Fibroblast of the conjunctiva (primary cell): ENCODE measurements around the gene SCLY.

Source experiments
- DNase-seq: peaks from one replicate; pipeline ENCODE4 v3.0.0-alpha.2; 2010; ENCODE audit warnings: low read depth

Gene SCLY

DNA sequence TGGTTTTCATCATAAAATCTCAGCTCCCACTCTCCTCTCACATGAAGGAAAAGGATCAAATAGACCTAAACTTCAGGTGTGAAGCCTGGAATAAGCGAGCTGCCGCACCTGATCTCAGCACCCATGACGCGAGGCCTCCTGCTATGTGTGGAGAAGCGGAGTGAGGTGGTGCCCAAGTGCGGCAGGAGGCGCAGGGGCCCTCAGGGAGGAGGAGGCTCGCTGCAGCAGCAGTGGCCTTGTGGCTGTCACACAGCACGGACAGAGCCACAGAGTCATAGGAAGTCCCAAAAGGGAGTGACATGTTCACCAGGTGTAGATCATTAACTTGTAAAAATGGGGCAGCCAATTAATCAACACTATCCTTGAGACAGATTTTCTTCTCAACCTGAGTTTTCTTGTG lies 9.1 kb downstream of the SCLY start:
- DNase-seq = no peak

GRCh38 chr2:238075397-238075796 lies 14.6 kb downstream of the SCLY start:
- no peak for DNase-seq

DNA sequence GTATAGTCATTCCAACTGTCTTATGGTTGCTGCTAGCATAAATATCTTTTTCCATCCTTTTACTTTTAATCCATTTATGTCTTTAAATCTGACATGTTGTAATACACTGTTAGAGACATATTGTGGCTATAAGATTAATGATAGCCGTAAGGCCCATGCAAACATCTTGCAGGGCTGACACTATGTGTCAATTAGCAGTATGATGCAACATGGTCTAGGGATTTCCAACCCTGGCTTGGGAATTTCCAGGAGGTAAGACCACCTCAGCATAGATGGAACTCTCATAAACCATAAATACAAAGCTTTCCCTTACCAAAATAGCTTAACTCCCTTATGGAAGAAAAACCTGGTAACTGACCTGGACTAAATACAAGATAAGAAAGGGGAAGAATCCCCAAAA lies 16.5 kb downstream of the SCLY start:
- DNase-seq = no peak

DNA sequence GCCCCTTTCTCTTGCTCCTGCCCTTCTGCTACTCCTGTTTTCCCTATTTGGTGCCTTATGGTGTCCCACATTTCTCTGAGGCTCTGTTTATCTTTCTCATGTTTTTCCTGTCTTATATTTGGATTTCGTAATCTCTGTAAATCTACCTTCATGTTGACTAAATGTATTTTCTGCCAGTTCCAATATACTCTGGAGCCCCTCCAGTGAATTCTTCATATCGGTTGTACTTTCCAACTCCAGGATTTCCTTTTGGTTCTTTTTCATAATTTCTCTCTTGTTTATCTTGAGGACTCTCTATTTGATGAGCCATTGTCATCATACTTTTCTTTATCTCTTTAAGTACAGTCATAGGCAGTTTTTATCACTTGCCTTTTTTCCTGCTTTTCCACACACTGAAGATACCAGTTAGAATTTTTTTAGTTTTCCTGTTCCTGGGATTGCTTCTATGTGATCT lies 19.1 kb downstream of the SCLY start:
- DNase-seq = no peak

GRCh38 chr2:238080518-238080917 lies 19.7 kb downstream of the SCLY start:
- no peak for DNase-seq

DNA sequence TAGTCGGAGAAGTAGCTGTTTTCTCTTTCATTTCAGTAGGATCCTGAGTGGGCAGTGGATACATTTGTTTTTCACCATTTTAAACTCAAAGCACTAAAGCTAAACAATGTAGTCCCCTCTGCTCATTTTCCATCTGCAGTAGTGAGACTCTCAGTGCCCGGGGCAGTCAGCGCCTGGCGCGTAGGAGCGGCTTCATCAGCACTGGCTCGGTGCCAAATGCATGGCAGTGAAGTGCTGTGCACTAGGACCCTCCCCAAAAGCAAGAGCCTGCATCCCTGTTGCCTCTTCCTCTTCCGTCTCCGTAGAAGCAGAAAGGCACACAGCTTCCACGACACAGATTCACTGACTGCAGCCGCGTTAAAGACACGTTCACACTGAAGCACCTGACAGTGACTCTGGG lies 20.3 kb downstream of the SCLY start:
- no peak for DNase-seq

DNA sequence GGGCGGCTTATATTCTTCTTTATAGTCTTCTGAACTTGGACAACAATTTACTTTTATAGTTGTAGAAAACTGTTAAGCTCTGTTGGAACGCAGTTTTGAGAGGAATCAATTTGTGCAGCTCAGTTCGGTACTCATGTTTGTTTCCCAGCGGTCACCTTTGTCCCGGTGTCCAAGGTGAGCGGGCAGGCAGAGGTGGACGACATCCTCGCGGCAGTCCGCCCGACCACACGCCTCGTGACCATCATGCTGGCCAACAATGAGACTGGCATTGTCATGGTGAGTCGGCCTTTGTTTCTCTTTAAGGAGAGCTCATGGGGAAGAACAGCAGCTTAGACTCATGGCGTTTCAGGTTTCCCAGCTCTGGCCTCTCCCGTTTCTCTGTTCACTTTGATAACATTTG lies 20.8 kb downstream of the SCLY start:
- no peak for DNase-seq

- no peak for DNase-seq
Observed at GRCh38 chr2:238082151-238082550, 21.4 kb downstream of the SCLY start.

GRCh38 chr2:238082827-238083226 lies 22.0 kb downstream of the SCLY start:
- no peak for DNase-seq

DNA sequence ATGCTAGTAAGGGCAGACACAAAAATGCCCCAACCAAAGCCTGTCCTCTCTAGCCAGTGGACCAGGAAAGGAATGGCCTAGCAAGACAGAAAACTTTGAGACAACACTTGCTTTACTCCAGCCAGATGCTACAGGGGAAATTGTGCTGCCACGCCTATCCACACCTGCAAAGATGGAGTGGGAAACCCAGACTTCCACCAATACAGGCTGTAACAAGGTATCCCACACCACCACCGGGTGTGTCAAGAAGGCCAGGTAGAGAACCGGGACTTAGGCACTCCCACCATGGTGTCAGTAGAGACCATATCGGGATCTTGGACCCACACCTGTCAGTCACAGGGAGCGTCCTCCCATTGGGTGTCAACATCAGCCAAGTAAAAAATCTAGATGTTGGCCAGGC lies 23.1 kb downstream of the SCLY start:
- DNase-seq = no peak

DNA sequence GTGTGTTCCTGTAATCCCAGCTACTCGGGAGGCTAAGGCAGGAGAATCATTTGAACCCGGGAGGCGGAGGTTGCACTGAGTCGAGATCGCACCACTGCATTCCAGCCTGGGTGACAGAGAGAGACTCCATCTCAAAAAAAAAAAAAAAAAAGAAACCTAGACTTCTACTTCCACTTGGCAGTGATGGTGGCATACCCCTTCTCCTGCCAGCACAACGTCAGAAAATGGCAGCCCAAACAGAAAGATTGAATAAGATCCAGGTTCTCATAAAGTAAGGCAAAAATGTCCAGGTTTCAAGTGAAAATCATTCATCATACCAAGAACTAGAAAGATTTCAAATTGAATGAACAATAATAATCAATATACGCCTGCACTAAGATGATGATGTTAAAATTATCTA lies 24.0 kb downstream of the SCLY start:
- no peak for DNase-seq

DNA sequence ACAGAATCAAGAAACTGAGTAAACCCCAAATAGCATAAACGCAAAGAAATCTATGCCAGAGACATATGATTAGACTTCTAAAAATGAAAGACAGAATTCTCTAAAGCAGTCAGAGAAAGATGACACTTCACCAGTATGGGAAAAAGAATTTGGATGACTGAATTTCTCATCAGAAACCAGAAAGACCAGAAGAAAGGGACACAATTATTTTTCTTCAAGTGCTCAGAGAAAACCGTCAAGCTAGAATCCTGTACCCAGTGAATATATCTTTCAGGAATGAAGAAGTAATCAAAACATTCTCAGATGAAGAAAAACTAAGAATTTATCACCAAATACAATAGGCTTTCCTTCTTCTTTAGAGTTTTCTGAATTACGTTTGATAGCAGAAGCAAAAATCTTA lies 25.1 kb downstream of the SCLY start:
- DNase-seq = no peak

- DNase-seq = no peak
Observed at GRCh38 chr2:238087211-238087610, 26.4 kb downstream of the SCLY start.

DNA sequence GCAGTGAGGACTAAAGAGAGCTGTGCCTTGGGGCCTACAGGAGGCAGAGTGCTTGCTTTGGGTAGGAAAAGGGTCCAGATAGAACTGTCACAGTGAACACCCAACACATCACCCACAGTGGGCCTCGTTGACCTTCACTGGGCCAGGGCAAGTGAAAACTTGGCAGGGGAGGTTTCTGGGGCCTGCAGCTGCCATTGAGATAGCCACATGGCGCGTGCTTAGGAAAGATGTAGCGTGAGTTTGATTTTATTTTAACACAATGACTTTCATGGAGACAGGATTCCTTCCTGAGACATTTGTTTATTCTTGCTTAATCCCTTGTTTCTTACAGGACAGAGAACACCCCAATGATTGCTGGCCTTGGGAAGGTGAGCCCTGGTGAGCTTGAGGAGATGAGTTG lies 30.1 kb downstream of the SCLY start:
- DNase-seq = no peak

DNA sequence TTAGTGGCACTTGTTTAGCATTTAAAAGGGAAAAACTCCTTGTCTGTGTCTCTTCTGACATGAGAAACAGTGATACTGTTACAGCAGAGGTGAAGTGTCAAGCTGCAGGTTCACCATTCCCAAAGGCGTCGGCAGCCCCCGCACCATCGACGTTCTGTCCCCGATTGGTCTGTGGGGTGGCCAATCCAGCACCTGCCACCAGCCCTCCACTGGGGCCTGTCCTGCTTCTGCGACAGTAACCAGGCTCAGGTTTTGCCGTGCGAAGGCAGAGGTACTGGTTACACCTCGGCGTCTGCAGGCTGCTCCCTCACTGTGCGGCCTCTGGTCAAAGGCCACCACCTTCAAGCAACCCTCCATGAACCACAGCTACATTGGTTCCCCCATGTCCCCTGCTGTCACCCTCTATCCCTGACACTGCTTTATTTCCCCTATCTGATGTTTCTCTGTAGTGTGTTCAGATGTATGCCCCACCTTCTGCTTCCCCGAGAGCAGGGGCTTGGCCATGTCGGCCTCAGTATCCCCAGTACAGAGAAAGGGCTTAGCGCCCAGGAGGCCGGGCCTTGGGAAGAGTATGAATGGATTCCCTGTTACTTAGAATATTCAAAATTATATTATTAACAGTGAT lies 30.7 kb downstream of the SCLY start:
- no peak for DNase-seq

DNA sequence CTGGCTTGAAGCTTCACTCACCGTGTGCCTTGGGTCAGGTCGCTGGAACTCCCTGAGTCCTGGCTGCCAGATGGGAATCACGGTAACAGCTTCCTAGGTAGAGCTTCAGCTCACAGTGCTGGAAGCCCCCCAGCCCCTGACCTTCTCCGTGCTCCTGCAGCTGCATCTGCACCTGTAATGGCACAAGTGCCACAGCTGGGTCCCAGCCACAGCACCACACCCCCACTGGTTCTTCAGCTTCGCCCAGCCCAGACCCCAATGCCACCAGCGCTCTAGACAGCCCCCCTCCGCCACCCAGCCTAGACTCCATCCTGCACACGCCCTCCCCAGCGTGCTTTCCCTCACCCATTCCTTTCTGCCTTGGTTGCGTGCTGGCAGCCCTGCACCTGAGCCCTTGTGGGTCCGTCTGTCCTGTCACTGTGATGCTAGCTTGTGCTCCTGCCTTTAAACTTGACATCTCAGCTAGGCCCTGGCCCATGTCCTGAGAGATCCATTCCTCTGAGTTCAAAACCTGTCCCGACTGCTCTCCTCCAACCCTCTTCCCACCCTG lies 31.8 kb downstream of the SCLY start:
- DNase-seq = no peak

DNA sequence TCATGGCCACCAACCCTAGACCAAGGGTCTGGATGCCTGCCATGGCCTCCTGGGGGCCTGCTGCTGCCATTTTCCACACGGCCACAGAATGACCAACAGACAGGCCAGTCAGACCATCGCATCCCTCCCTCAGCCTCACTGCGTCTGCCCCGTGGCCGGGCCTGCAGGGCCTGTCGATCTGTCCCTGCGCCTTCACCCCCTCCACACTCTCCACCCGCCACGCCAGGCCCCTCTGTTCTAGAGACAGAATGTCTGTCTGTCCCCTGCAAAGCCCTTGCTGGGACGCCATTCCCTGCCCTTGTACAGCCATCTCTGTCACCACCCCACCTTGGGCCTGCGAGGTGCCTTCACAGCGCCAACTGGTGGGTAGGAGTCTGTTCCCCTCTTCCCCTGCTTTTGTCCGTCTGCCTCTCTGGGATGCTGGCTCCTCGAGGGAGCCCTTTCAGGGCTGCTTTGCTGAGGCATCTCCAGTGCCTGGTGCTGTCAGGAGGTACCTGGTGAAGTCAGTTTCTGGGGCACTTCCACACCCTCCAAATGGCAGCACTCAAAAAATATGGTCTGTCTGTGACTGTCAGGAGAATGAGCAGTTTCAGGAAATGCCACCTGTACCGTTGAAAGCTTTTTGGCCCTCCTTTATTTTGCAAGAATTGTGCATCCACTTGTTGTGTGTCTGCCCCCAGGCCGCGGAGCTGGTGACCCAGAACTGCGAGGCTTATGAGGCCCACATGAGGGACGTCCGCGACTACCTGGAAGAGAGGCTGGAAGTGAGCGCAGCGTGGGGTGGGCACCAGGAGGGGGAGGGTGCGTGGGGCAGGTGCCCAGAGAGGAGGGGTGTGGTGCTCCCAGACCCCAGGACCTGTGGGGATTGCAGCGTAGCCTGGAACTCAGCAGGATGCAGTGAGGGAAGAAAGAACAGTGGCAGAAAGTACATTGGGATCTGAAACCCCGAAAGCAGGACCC lies 32.7 kb downstream of the SCLY start:
- DNase-seq = no peak

- no peak for DNase-seq
Observed at GRCh38 chr2:238094438-238095022, 33.7 kb downstream of the SCLY start.

- no peak for DNase-seq
Observed at GRCh38 chr2:238095143-238095542, 34.3 kb downstream of the SCLY start.

DNA sequence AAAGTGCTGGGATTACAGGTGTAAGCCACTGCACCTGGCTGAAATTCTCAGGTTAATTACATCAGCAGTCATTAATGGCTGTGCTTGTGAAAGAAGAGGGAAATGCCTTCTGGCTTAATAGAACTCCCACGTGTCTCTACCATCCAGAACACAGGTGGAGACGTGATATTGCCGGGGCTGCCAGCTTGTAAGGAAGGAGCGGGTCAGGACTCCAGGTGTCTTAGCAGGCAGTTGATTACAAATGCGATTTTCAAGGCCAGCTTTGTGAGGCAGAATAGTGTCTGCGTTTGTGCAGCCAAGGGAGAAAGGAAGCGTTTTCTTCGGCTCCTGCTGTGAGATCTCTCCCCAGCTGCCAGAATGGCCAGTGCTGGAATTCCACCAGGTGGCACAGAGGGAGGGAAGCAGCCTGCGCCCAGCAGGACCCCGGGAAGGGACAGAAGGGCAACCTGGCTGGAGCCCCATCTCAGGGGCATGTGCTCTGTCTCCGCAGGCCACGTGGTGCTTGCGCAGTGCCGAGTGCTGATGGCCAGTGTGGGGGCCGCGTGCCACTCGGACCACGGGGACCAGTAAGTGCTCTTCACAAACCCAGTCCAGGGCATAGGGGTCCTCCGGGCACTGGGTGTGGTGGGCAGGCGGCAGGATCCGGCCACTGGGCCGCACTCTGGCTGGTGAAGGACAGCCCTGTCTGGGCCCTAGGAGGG lies 35.7 kb downstream of the SCLY start:
- DNase-seq = no peak

DNA sequence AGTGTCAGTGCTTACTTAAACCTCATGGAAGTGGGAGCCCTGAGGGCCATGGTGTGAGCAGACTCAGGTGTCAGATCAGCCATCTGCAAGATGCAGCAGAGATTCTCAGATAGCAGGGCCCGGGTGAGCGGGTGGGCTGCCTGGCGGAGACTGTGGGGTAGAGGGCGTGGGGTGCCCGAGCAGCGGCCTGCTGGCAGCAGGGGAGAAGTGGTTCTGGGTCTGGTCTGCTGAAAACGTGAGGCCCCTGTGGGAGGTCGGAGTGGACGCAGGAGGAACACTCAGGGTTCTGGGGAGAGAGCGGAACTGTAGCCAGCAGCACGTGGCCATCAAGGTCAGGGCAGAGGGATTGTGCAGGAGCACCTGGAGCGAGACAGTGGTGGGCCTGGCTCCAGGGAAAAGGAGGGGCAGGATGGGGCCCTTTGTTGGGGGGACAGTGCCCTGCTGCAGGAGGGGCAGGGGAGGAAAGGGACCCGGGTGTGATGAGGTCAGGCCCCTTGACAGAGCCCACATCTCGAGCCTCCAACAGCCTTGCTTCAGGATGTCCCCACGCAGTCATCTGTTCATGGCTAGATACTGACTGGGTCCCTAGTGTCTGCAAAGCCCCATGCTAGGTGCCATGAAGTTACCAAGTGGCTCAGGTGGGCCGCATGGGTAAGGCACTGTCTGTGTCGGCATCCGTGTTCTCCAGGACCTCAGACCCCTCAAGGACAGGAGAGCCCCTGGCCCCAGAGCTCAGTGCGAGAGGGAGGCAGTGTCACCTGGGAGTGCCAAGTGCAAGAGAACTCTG lies 36.6 kb downstream of the SCLY start:
- no peak for DNase-seq
